GM21717 (cell line): ENCODE data around the gene PRDM10.
A peak's percentile ranks its signal among the peaks of the same experiment; 100 is the strongest.
"Not testable (repeated sequence)": the region's sequence is repeated elsewhere in the genome, so short reads cannot be mapped to it uniquely, and the experiment has no call there.

ENCODE experiments used
- ATAC-seq: cut with Tn5 transposase; IDR thresholded peaks from one replicate; pipeline ENCODE4 v1.9.1; 2021; ENCODE audit warnings: mild to moderate bottlenecking, moderate library complexity; ENCODE audit not compliant: unreplicated experiment

Gene PRDM10

DNA sequence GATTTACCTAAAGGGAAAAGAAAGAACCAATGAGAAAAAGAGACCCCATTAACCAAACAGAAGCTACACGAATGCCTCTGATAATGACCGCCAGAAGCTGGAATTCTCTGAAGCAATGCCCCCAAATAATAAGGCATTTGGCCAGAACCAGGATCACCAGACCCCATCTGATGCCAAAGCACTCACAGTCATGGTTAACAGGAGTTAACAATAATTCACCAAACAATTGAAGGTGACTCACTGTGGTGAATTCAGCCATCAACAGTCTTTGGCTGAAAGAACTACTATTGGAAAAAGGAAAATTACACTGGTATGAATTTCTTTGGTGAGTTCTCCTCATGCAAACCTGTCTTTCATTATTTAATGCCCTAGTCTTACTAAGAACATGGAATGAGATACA is 85.4 kb downstream of the PRDM10 start:
- no peak for ATAC-seq

DNA sequence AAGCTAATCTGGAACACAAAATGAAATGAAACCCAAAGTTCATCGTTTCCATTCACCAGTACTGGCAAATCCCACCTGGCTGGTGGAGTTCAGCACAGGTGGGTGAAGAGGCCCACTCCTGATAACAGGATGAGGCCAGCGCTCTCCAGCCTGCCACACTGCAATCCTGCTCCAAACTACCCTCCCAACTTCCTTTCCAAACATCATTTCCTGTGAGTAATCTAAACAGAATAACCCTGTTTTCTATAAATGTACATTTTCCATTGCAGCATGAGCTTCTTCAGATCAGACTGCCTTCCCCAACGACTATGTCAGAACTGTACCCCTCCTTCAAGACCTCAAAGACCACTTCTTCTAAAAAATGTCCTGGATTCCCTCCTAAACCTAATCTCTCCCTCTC is 91.3 kb downstream of the PRDM10 start:
- ATAC-seq = no peak

DNA sequence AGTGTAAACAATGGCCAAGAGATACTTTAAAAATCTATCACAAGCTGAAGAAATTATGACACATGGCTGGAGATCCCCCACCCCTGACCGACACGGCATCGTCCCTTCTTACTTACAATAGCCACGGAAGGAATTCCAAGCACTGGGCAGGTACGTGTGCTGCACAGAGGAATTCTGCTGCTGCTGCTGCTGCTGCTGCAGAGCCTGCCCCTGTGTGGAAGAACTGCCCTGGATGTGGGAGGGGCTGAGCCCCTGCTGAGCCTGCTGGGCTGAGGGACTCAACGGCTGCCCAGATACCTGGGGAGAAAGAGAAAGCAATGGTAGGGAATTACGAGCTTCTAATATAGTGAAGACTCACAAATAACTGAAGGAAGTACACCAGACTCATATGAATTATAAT is 92.3 kb downstream of the PRDM10 start:
- ATAC-seq = no peak

DNA sequence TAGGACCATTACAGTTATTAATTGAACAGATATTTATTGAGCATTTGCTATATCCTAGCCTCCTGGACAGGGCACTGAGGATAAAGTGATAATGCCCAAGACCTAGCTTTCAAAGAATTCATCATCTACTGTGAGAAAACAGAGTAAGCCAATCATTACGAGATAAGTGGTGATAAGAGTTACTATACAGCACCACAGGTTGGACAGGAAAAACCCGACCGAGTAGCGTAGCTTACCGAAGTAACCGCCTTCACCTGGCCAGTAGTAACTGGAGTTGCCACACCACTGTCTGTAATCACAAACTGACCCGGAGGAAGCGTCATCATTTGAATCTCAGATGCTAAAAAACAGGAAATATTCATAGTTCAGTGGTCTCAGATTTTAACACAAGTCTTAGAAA is 97.2 kb downstream of the PRDM10 start:
- no peak for ATAC-seq

DNA sequence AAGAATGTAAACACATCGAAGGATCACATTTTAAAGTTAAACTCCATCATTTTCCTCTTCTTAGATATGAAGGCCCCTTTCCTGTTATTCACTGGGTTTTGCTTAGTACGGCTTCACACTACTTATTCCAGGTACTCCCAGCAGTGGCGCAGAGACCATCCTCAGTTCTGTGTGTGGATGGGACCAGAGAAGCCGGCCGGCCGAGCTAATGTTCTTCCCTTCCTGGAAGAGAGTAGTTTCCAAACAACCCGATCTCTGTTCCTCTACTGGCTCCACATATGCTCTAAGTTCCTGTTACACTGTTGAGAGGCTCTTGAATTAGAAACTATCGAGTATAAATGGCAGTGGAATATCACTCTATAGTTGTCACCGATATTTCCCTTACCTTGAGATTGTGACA is 106.6 kb downstream of the PRDM10 start:
- no peak for ATAC-seq

DNA sequence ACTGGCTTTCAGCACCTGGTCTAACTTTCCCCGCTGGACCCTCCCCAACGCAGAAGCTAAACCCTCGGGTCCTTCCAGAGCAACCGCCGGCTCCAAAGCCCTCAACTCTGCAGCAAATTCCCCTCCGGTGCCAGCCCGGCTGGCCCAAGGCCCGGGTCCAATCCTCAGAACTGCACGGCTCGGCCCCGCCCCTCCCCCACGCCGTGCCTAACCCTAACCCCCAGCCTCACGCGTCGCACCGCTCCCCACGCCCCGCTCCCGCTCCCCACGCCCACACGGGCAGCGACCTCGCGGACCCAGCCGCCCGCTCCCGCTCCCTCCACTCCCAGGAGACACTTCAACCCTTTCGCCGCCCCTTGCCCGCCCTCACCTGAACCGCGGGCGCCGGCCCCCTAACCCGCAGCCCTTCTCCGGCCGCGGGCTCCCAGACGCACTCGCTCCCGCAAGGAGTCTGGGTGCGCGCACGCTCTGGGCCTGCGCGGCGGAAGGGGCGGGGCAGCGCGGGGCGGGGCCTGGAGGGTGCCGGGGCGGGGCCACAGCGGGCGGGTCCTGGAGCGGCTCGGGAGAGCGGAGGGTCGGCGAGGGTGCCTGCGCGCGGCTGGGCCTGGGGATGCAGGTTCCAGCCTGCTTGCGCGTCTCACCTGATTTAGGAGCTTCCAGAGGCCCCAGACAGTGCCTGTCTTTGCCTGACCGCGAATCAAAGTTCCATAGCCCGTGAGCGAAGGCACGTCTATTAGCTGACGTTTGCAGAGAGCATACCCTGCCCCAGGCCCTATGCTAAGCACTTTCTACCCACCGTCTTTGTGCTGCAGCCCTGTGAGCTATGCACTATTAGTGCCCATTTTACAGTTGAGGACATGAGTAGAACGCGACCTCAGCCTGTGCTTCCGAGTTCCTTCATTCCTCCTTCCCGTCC is 107.3 kb downstream of the PRDM10 start, which contains the start of gene NFRKB:
TSS of gene NFRKB (minus strand) at position 453 of the 916 bp plus-strand sequence. CDS start 2,729 bp downstream, outside the sequence.
- peak; percentile 98 for ATAC-seq

DNA sequence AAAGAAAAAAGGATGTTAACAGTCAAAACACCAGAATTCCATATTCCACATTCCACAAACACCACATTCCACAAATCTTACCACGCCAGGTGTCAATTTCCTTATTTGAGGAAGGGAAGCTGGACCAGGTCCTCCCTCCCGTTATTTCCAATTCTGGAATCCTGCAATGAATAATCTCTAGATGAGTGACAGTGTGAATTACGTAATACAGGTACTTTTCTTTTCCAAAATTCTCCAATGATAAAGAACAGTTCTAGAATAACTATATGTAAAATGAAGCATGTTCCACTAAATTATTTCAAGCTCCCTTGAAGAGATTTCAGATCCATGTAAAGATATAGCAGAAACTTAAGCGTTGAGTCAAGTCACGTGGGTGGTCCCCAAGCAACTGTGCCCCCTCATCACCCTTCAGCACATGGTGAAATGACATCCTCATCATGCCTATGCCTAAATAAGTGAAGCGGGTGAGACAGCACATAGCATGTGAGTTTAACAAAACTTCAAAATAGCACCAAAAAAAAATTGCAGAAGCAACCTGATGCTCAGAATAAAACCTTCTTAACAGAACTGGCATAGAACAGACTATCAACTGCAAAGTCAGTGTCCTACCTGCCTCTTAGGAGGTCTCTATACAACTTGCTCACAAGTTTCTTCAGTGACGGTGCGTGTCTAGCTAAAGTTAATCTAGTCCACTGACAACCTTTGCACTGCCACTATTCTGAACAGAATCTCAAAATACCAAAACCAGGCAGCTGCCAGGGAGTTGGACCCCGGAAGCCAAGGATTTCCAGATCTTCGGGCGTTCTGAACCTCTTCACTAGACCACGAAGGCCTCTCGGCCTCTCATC is 108.1 kb downstream of the PRDM10 start:
- peak; percentile 15 for ATAC-seq

DNA sequence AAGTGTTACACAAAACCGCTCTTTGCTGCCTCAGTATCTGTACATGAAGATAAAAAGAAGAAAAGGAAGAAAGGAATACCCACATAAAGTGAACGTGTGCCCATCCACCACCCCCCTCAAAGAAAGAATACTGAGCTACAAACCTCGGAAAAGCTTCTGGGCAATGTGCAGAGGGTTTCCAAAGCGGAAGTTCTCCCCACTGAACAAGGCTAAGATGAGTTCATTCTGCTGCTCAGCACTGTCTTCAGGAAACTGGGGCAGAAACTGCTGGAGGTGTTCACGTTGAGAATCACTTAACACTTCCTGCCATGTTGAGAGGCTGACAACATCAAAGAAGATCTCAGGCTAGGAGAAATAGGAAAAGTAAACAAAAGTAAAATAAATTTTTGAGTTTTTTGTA is 114.2 kb downstream of the PRDM10 start:
- no peak for ATAC-seq

DNA sequence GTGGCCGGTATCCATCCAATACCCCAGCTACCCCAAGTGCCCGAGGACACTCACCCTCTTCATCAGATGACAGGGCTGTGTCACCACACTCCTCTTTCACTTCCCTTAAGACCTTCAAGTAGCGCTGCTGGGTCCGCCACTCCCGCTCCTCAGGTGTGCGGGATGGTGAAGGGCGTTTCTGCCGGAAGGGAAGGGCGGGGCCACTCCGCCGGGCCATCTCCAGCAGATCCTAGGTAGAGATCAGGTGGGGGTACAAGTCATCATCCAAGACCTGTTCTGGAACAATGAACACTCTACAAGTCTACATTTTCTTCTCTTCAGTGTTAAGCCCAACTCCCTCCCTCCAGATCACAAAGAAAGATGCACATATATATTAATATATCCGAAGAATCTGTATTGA is 117.3 kb downstream of the PRDM10 start:
- ATAC-seq = no peak

DNA sequence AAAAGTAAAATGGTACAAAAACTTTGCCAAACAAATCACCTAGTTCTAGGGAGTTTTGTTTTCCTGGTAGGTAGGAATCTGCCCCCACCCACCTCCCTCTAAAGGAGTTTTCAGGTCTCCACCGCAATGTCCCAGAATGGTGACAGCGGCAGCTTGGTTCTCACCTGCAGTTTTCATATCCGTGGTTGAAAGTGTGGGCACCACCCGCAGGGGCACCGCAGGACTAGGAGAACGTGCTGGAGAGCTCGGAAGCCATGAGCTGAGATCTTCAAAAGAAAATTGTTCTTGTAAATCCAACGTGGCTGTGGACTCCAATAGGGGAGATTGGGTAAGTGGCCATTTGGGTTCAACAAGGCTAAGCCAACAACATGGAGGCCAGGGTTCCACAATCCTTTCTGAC is 118.1 kb downstream of the PRDM10 start:
- ATAC-seq = no peak

DNA sequence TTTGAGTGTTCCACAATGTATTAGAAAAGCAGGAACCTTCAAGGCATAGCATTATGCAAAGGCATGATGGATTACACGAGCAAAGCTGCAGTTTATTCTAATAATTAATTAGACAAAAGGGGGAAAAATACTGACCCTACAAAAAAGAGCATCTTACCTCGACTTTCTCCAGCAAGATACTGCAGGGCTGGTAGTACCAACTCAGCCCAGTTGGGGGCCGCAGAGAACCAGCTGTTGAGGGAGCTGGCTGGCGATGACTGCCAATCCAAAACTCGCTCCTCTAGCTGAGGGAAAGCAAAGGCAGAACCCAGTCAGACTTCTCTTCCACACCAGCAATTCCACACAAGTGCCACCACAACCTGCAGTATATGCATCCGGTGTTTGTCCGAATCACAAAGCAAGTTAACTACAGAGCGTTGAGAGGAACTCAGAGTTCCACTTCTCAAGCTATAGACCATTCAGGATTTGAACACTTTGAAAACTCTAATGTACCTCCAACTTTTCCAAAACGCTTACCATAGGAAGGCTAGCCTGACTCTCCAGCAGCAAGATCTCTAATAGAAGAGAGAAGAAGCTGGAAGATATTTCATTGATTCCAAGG is 121.0 kb downstream of the PRDM10 start:
- peak; percentile 52 for ATAC-seq

DNA sequence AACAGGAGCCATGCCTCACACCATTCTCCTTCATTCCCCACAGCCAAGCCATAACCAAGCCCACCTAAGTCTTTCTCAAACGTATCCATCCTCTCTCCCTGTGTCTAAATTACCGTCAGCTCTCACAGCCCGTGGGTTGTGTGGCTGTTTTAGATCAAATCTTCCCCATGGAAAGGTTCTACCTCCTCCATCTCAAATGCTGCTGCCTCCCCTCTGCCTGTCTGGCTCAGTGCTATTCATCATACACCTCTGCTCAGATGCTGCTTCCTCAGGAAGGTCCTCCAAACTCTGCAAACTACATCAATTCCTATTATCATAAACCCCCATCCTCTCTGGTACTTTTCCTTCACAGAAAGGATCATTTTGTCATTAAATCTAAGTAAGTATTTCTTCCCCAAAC is 122.3 kb downstream of the PRDM10 start:
- no peak for ATAC-seq

DNA sequence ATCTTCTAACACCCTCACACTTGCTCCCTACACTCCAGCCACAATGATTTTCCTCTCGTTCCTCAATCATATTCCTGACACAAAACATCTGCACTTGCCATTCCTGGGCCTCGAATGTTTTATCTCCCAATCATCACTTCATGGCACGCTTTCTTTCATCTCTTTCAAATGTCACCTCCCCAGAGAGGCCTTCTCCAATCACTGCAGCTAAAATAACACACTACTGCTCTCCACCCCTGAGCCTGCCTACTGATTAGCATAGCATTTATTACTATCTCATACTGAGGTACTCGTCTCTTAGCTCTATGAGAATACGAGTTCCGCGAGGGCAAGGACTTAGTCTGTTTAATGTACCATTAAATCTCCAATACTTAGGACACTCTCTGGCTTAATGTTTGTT is 130.7 kb downstream of the PRDM10 start:
- ATAC-seq = no peak

DNA sequence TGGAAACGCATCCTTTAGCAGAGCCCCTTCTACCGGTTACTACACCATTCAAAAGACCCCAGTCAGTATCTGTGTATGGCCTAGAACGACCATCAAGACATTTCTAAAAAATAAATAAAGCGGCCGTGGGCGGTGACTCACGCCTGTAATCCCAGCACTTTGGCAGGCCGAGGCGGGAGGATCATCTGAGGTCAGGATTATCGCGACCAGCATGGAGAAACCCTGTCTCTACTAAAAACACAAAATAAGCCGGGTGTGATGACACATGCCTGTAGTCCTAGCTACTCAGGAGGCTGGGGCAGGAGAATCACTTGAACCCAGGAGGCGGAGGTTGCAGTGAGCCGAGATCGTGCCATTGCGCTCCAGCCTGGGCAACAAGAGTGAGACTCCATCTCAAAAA is 134.0 kb downstream of the PRDM10 start:
- not testable (repeated sequence) for ATAC-seq

DNA sequence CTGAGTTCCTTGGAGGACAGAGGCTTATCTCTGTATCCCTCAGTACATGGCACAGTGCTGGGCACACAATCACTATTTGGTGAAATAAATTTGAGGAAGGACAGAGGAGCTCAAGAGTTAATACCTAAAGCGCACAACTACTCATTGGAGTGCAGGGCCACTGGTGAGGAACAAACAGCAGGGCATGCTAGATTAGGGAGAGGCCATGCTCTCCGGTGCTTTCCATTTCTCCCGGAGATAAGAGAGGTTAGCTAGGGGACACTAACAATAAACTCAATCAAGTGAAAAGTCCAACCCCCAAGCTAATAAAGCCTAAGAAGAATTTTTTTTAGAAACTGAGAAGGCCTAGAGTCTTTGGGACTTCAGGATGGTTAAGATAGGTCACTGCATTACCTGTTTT is 136.3 kb downstream of the PRDM10 start:
- ATAC-seq = no peak

DNA sequence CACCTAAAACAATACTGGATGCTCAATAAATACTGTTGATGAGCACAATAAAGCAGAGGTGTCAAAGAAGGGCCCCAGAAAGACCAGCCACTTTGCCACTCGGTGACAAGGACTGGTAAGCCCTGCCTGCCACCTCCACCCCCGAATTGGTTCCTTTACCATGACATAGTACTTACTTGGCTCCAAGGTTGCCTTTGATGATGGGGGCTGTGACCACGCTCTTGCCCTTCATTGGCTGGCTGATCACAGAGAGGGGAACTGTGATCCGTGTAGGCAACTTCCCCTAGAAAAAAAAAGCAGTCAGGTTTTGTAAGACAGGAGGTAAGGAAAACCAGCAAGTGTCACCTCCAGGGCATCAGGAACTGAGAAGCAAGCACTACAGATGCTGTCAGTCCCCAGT is 136.9 kb downstream of the PRDM10 start:
- ATAC-seq = no peak

DNA sequence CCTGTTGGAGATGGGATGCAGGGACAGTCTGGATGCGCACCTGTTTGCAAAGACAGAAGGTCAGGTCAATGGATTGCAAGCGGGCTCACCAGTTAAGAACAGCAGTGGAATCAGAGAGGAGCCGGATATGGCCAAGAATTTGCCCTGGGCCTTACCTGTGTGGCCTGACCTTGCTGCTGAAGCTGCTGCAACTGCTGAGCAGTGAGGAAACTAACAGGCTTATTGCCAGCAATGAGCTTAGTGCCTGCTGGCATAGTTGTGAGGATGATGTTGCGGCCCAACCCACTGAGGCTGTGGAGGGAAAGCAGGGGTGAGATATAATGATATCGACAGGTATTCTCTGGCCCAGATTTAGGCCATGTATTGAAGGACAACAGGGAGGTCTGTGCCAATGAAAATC is 137.8 kb downstream of the PRDM10 start:
- ATAC-seq = no peak

DNA sequence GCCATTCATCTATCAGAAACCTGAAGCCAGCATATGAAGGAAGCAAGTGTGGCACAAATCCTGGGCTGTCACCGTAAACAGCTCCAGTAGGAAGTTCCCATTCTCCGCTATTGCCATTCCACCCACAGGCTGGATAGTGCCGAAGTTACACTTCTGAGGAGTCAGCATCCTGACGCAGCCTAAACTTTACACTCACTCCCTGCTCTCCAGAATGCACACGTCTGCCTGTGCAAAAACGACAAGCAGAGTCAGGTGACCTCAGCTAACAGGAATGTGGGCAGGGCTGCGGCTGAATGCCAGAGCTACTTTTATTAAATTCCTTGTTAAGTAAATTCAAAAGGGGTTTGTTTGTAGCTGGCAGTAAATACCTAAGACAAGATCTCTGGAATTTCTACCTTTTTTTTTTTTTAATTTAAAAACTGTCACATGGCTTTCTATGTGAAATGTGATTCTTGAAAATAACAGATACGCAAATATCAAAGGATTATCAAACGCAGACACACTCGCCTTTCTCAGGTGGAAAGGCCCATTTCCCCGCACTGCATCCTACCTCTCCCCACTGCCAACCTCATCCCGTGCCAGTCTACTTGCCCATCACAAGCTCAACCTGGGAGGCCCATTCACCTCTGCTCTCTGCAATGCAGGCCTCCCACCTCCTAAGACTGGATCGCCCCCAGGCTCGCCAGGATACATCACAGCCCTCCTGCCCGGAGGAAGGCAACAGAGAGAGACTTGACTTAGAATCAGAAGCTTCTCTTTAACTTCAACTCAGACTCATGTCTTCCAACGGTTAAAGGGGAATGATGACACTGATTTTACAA is 140.7 kb downstream of the PRDM10 start:
- ATAC-seq = no peak

DNA sequence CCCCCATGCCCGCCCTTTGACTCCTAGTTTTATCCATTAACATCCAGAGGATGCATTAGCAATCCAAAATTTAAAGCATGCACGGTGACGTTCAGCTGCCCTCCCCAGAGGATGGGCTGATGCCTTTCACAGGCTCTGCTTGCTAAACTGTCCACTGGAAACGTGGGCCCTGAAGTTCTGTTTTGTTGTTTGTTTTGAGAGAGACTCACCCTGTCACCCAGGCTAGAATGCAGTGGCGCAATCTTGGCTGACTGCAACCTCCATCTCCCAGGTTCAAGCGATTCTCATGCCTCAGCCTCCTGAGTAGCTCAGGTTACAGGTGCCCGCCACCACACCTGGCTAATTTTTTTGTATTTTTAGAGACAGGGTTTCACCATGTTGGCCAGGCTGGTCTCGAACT is 146.6 kb downstream of the PRDM10 start:
- ATAC-seq = no peak

DNA sequence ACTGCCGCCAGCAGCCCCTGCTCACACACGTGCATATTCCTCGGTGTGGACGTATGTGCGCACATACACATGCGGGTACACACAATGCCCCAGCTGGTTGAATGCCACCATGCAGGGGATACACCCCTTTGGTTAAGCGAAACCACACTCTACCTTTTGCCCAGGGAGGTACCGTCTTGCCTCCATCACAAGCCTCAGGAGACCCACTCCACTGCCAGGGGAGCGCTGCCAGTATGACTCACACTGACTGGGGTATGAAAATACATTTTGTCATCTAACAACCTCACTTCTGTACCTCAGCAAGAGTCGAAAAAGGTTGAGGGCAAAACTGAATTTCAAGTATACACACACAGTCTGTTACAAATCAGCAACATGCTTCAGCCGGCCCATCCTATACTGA is 147.5 kb downstream of the PRDM10 start:
- ATAC-seq = no peak
